ENCODE data around the gene RTKN2.

RTKN2 gene

GRCh38 chr10:62171791-62172190, 96.9 kb downstream of the RTKN2 start:
- DNase-seq (ENCODE audit: low read depth): no peak

GRCh38 chr10:62170732-62171131, 97.9 kb downstream of the RTKN2 start:
- no peak for DNase-seq (ENCODE audit: low read depth)

DNA sequence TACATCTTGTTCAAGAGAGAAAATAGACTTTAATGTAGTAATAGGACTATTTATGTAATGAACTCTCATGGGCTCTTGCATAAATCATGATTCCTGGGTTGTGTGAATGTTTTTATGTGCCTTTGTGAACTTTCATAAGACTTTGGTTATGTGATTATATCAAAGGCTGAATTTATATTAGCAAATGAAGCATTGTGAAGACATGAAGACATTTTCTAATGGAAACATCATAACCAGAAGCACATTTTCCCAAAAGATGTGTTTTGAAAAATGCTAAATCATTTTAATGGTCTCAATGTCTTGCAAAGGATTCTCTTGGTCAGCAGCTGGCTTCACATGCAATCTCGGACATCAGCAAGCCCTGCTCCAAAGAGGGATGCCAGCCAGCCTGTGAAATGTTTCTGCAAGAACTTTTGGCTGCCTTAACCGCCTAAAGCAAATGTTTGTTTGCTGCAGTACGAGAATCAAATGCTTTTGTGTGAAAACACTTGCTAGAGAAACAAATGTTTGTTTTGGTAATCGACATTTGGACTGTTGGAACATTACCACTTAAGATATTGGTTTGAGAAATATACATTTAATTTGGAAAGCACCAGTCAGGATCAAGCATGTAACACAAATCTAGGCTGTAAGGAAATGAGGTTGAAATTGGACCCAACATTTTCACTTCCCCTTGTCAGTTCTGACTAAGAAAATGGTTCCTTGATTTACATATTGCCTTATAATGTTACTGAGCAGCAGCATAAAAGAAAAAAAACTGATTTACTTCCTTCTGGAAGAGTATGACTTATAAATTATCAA, 102.1 kb downstream of the RTKN2 start:
- DNase-seq (ENCODE audit: low read depth): no peak

DNA sequence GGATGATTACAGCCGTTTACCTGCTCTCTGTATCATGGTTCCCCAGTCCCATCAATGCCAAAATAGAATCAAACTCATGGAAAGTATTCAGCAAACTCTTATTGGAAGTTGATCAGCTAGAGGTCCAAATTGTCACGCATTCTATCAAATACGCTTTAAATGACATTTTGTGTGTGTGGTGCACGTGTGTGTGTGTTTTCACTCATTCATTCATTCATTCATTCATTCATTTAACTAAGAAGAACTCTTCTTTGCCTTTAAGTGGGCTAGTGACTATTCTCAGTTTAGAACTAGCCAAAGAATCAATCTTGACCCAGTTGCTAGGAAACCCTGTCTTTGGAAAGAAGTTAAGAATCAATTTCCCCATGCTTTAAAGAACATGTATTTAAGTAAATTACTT, 102.8 kb downstream of the RTKN2 start:
- no peak for DNase-seq (ENCODE audit: low read depth)

- no peak for DNase-seq (ENCODE audit: low read depth)
These were observed 105.6 kb downstream of the RTKN2 start for GRCh38 chr10:62163024-62163423.

DNA sequence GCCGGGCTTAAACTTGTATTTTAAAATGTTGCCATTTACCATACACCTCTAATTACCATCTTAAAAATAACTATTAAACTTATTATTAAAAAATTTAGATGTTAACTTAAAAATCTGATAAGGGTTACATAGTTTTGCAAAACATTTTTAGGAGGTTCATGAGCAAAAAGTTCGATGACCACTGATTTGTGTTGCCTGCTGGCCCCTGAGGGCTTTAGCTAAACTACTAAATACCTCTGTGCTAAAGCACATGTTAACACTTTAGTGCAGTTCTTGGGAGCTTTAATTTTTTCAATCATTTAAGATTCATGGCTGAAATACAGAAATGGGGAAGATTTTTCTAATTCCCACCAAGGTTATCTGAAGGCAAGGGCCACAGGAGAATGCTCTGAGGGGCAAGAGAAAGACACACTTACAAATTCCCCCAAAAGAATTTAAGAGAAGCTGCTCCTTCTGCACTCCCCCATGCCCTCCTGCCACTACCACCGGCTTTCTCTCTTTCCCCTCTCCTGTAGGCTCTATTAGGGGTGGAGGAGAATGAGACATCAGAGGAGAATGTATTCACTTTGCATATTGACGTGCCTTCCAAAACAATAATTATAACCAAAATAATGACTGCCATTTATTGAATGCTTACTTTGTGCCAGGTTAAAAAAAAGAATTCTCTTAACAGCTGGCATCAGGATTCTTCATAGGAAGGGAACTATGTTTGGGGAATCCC, 106.2 kb downstream of the RTKN2 start:
- no peak for DNase-seq (ENCODE audit: low read depth)

DNA sequence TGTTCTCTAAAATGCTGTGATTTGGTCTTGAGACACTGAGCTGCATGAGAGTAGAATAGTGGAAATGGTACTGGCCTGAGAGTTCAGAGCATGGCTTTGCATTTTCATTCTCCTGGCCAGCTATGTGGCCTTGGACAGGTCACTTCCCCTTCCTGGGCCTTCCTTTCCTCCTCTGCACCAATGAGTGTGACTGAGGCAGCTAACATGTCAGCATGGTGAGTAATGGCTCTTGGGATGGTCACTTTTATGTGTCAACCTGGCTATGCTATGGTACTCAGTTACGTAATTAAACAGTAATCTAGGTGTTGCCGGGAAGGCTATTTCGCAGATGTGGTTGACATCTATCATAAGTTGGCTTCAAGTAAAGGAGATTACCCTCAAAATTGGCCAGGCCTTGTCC, 109.3 kb downstream of the RTKN2 start:
- DNase-seq (ENCODE audit: low read depth): no peak

DNA sequence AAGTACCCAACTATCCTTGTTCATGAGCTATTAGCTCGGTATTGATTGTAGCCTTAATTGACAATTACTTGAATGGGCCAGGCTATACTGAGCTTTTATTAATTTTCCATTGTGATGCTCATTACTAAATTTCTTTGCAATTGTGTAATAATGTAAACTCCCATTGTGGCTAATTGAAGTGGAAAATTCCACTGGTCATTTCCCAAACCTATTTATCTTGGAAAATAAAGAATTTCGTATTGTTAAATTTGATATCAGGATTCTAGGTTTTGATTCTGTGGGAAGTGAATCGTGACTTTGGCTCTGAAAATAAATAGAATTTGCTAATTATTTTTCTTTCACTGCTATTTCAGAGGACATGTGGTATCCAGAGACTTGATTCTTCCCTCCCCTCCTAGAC, 111.0 kb downstream of the RTKN2 start:
- no peak for DNase-seq (ENCODE audit: low read depth)

GRCh38 chr10:62155054-62155680, 113.5 kb downstream of the RTKN2 start:
- no peak for DNase-seq (ENCODE audit: low read depth)

DNA sequence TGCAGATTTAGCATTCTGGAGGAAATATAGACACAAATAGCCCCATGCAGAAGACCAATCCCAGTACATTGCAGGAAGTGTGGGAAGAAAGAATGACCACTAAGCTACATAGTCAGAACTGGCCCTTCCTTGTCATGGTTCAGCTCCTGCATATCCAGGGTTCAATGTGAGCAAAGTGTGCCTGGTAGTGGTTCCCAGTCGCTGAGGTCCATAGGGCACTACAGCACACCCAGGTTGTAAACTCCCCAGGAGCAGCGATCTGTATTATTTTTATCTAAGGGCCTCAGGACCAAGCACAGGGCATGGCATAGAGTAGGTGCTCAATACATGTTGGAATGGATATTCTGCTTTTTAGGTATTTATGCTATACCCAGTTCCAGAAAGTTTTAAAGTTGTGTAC, 114.4 kb downstream of the RTKN2 start:
- no peak for DNase-seq (ENCODE audit: low read depth)

DNA sequence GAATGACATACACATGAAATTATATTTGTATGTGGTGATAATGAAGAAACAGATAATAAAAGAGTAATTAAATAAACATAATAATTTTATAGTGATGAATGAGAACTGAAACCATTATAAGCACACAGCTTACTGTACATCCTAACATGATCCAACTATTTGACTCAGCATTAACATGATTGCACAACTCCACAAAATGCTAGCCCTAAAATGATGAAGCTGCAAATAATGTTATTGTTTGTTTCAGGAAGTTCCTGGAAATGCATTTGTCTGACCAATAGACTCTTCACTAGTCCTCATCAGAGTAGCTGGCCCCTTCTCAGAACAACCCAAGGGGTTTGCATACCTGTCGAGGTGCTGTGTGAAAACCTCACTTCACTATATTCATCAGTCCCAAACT, 115.5 kb downstream of the RTKN2 start:
- no peak for DNase-seq (ENCODE audit: low read depth)

GRCh38 chr10:62149621-62150020, 119.0 kb downstream of the RTKN2 start:
- no peak for DNase-seq (ENCODE audit: low read depth)

DNA sequence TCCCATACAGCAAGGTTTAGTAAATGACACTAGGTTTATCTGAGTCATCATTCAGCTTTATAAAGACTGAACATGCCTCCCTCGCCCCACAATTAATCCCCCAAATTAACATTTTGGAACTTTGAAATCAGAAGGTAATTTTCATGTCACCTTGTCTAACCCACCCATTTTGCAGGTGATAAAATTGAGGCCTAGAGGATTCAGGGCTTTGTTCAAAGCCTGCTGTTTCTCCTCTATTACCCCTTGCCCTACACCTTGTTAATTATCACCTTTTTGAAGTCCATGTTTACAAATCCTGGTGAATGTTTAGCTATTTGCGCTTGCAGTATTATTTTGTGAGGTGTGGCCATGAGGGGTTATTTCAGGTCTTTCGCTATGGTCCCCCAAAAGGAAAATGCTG, 120.5 kb downstream of the RTKN2 start:
- DNase-seq (ENCODE audit: low read depth): no peak

DNA sequence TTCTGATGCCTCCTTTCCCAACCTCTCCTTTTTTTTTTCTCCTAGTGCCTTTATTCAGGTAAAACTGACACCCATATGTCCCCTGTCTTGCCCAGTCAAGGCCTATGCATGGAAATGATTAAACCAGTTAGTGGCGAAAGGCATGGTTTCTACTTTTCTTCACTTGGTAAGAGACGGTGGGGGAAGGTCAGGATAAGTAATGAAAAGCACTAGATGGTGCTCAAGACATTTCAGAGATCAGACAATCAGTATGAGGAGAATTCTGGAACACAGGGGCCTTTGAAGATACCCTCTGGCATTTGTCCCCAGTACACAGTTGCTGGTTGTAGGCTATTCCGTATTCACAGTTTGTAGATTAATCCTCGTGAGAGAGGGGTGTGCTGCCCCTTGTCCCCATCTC, 121.2 kb downstream of the RTKN2 start:
- DNase-seq (ENCODE audit: low read depth): no peak

GRCh38 chr10:62136931-62137330, 131.7 kb downstream of the RTKN2 start:
- DNase-seq (ENCODE audit: low read depth): no peak

DNA sequence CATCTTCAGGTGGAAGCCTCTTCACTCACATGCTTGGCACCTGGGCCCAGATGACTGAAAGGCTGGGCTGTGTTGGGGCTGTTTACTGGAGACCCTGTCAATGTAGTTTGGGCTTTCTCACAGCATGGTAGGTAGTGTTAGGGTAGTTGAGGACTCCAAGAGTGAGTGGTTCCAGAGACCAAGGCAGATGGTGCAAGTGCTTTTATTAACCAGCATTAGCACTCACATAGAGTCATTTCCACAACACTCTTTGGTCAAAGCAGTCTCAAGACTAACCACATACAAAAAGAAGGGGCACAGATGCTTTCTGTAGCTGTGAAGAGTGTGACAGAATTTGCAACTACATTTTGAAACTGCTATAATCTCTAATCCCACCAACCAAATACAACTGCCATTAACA, 135.0 kb downstream of the RTKN2 start:
- DNase-seq (ENCODE audit: low read depth): no peak
